ENCODE results near the gene EMC8.

EMC8 gene

GRCh38 chr16:85729452-85730185 lies 69.7 kb downstream of the EMC8 start:
- H3K4me1 ChIP-seq (ENCODE audit: control insufficient read depth, insufficient read depth, low read length, unreplicated experiment): no peaks in the 10 kb centered on the region
- H2AFZ ChIP-seq (ENCODE audit: low read length, unreplicated experiment): no peak overlapping the region
- H3K36me3 ChIP-seq (ENCODE audit: insufficient read depth, low read length): peaks cover 5% of the 10 kb centered on the region; the same call in 1 of the 2 replicates
- H3K27ac ChIP-seq (ENCODE audit: low read depth, low read length): no peak overlapping the region
- no peaks in the 10 kb centered on the region for H3K27me3 ChIP-seq (ENCODE audit: insufficient read depth, low read length)
- no peak overlapping the region for H3K4me3 ChIP-seq (ENCODE audit: low read depth, low read length)
- peaks cover 6% of the 10 kb centered on the region for H3K79me2 ChIP-seq (ENCODE audit: control insufficient read depth, insufficient read depth, low read length, unreplicated experiment)

DNA sequence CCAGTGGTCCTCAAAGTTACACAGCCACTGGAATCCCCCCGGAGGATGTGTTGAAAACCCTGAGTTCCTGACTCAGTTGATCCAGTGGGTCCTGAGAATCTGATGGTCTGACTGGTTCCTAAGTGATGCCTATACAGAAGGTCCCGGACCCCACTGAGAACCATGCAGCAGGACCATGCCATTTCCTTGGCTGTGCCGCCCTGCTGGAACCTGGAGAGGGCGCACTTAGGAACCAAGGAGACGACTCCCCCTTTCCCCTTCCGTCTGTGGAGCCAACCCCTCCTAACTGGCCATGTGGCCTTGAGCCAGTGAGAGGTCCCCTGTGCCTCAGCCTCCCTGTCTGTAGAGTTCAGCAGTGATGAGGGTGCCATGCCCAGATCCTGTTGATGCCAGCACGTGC lies 70.5 kb downstream of the EMC8 start:
- peaks cover 6% of the 10 kb centered on the region for H3K79me2 ChIP-seq (ENCODE audit: control insufficient read depth, insufficient read depth, low read length, unreplicated experiment)
- no peak overlapping the region for H3K4me3 ChIP-seq (ENCODE audit: low read depth, low read length)
- peaks cover 5% of the 10 kb centered on the region; the same call in 1 of the 2 replicates for H3K36me3 ChIP-seq (ENCODE audit: insufficient read depth, low read length)
- no peaks in the 10 kb centered on the region for H3K27me3 ChIP-seq (ENCODE audit: insufficient read depth, low read length)
- H3K27ac ChIP-seq (ENCODE audit: low read depth, low read length): no peak overlapping the region
- H2AFZ ChIP-seq (ENCODE audit: low read length, unreplicated experiment): no peak overlapping the region
- H3K4me1 ChIP-seq (ENCODE audit: control insufficient read depth, insufficient read depth, low read length, unreplicated experiment): no peaks in the 10 kb centered on the region

Data from ACC112 (cell line).